HPDE6-E6E7 (cell line): Measurements from ENCODE around the gene KLK1.
"Not testable (repeated sequence)": the region's sequence is repeated elsewhere in the genome, so short reads cannot be mapped to it uniquely, and the experiment has no call there.

Experiments used
- DNase-seq: peaks from one replicate; pipeline ENCODE4 v3.0.0; 2011; ENCODE audit warnings: missing footprints; ENCODE audit errors: extremely low spot score

Gene KLK1

GRCh38 chr19:50815439-50815838 is 8.1 kb downstream of the KLK1 start:
- DNase-seq: no peak

DNA sequence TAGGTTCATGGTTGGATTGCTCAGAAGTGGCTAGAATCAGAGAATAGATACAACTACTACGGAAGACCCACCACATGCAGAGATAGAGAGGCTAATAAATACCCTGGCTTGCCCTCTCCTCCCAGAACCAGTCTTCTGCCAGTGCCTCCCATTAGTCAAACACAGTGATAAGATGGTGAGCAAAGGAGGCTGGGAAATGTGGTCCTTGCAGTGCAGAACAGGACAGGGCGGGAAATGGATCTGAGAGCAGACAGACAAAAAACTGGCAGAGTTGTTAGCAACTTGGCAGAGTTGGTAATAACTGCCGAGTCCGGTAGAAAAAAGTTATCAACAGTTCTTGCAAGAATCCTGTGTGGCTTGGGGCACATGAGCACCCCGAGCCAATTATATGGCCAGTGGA is 8.7 kb downstream of the KLK1 start:
- no peak for DNase-seq

DNA sequence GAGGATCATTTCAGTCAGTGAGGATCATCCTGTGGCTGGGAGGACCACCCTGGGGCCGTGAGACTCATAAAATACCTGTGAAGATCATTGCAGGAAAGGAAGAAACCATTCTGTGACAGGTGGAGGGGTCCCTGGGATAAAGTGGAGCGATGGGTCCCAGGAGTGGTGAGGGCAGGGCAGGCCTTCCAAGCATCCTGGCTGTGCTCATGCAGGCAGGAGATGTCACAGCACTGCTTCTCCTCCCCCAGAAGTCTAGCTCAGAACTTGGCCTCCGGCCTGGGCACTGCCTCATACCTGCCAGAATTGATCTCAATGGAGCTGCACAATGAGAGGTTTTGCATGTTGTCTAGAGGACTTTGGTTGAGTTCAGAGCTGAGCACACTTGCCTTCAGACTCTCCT is 11.1 kb downstream of the KLK1 start:
- DNase-seq: no peak

DNA sequence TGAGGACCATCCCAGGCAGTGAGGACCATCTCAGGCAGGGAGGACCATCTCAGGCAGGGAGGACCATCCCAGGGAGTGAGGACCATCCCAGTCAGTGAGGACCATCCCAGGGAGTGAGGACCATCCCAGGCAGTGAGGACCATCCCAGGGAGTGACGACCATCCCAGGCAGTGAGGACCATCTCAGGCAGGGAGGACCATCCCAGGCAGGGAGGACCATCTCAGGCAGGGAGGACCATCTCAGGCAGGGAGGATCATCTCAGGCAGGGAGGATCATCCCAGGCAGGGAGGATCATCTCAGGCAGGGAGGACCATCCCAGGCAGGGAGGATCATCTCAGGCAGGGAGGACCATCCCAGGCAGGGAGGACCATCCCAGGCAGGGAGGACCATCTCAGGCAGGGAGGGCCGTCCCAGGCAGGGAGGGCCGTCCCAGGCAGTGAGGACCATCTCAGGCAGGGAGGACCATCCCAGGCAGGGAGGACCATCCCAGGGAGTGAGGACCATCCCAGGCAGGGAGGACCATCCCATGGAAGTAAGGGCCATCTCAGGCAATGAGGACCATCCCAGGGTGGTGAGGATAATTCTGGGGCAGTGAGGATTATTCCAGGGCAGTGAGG is 11.9 kb downstream of the KLK1 start:
- not testable (repeated sequence) for DNase-seq

GRCh38 chr19:50808856-50809255 is 14.7 kb downstream of the KLK1 start:
- DNase-seq: no peak

DNA sequence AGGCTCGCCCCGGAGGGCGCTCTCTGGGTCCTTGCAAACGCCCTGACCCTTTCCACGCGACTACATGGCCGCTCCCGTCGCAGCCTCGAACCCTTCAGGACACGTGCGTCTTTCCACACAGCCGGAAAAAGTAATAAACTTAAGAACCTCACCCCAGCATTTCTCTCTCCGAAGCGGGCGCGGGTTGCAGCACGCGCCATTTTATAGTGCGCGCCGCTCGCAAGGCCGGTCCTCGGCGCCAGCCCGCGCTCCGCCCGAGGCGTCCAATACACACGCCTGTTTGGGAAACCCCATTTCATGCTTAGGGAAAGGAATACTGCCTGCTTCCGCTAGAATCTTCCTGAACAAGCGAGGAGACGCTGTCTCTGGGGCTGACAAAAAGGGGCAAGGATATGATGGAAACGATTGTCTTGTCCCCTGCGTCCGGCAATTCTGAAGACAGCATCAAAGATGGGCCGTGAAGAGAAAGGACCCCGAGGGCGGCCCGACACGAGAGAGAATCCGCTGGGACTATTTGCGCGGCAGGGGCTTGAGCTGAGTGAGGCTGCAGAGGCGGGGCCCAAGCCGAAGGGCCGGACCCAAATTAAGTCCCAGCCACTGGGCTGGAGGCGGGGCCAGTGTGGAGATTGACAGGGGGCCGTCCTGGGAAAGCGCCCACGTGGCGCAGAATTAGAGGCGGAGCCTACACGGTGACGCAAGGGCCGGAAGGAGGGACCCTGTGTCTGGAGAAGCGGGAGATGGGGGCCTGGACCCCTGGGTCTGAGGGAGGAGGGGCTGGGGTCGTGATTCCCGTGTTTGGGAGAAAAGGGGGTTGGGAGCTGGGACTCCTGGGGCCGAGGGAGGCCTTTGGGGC is 18.9 kb downstream of the KLK1 start:
- DNase-seq: peak; percentile 95

DNA sequence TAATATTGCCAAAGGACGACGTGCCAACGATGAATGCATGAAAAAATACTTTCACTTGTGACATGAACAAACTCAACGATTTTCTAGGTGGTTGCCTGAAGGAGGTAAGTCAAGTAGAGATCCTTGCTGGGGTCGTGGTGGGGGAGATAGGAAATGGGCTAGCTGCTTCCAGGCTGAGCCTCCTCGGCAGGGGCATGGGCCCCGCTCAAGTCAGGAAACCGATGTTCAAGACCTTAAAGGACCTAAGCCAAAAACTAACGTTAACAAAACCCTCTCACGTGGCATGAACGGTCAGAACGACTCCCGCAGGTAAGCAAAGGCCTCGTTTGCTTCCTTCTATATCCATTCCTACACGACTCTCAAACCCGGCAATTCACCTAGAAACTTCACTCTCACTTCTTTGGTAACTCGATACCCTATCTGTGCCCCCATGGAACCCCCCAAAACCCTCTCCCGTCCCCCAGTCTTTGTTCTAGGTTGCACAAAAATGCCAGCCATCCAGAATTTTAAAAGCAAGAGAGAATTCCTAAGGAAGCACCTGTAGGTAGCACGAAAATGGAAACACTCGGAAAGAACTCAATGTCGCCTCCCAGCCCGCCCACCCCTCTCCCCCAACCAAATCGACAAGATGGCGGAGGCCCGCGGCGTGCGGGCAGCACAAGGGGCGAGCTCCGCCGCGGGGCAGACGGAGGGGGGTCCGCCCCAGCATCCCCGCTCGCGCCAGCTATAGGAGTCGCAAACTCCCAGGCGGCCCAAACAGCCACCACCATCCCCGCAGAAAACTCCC is 19.8 kb downstream of the KLK1 start:
- no peak for DNase-seq

GRCh38 chr19:50801107-50801506 is 22.5 kb downstream of the KLK1 start:
- DNase-seq: no peak

DNA sequence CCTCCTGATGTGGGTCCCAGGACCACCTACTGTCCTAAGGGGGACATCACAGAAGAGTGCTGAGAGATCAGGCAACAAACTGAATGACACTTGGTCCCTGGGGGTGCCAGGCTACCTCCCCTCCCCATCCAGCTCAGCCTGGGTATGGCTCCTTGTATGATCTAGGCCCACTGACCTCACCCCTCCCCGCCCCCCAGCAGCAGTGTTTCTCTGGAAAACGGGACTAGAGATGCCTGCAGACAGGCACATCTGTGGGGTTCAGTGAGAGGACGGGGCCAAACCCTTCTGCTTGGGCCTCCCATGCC is 24.1 kb downstream of the KLK1 start:
- DNase-seq: no peak

- DNase-seq: no peak
Measured at GRCh38 chr19:50798659-50799546, 24.7 kb downstream of the KLK1 start.

DNA sequence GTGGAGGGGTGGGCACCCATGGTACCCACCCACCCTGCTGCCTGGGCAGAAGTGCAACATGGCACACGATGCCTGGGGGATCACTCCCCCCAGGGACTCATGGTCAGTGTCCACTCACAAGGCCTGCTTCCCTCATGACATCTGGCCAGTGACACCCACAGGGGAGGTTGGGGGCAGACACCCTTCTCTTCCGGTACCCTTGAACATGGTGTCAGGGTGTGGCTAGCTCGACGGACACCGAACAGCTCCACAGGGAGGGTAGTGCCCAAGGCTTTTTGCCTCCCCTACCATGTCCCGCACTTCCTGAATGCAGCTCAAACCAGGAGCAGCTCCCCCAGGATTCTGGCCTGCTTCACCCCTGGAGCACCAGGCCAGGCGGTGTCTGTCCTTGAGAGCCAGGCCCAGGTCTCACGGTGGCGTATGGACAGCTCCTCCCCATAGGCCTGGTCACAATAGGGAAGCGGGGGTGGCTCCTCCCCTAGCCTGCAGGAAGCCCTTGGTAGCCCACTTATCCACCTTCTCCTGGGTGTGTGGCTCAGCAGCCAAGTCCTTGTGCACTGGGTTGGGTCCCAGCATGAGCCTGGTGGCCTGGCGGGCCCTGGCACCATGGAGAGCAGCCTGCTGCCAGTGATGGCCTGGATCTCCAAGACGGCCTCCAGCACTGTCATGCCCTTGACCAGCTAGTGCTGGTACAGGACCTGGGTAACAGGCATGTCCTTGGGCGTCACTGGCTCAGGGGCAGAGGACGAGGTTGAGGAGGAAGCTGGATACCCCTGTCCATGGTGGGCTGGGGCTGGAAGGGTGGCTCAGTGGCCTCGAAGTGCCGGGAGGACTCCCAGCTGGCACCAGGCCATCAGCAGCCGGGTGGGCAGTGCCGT is 25.6 kb downstream of the KLK1 start:
- no peak for DNase-seq

DNA sequence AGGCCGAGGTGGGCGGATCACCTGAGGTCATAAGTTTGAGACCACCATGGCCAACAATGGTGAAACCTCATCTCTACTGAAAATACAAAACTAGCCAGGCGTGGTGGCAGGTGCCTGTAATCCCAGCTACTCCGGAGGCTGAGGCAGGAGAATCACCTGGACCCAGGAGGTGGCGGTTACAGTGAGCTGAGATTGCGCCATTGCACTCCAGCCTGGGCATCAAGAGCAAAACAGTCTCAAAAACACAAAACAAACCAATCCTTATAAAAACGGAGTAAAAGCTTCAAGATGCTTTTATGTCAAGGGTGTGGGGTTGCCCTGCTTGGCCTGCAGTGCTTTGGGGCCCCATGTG is 26.2 kb downstream of the KLK1 start:
- DNase-seq: no peak

DNA sequence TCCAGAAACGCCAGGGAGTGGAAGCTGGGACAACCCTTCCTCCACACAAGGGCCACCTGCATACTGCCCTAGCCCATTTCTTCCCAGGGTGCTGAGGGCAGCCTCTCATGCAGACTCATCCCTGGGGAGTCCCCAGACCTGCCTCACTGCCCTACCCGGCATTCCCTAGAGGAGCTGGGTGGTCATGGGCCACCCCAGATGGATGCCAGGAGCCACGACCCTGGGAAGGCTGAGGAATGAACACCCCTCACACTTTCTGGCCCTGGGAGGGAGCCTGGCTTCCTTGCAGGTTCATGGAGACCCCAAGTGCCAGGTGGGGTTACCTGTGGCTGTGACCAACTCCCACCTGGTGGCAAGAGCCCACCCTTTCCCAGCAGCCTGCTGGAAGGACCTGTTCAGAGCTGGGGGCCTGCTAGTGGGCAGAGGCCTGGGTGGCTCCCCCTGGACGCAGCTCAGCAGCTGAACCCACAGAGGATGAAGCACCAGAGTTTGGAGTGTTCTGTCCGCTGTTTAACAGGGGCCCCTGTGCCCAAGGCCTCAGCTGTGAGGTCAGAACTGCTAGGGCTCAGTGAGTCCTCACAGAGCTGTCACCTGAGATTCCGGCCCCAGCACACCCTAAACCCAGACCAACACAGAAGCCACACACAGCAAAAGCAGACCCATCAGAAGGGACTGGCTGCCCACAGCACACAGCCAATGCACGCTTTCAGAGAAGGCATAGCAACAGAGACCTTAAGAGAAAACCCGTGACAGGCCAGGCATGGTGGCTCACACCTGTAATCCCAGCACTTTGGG is 26.8 kb downstream of the KLK1 start:
- DNase-seq: no peak

- DNase-seq: no peak
Measured at GRCh38 chr19:50796128-50796633, 27.4 kb downstream of the KLK1 start.

GRCh38 chr19:50795664-50796073 is 27.9 kb downstream of the KLK1 start:
- DNase-seq: no peak

DNA sequence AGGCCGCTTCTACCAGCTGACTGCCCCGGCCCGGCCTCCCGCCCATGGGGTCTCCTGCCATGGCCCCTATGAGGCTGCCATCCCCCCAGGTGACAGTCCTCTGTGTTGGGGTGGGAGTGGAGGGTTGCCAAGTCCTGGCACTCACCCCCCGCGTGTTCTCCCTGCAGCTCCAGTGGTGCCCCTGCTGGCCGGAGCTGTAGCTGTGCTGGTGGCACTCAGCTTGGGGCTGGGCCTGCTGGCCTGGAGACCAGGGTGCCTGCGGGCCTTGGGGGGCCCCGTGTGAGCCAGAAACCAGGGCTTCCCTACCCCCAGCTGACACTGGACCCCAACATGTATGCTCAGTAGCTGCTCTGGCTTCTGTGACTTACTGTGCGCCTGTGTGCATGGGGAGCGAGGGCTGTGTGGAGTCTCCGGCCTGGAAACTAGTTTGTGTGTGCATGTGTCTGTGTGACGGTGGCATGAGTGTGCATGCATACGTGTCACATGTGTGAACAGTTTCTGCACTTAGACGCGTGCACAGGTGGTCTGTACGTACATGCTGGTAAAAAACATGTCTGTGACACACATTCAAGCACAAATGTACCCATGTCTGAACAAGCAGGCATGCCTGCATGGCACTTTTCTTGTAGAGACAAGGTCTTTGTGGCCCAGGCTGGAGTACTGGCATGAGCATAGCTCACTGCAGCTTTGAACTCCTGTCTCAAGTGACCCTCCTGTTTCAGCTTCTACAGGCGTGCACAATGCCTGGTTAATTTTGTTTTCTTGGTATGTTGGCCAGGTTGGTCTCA is 28.5 kb downstream of the KLK1 start:
- no peak for DNase-seq

DNA sequence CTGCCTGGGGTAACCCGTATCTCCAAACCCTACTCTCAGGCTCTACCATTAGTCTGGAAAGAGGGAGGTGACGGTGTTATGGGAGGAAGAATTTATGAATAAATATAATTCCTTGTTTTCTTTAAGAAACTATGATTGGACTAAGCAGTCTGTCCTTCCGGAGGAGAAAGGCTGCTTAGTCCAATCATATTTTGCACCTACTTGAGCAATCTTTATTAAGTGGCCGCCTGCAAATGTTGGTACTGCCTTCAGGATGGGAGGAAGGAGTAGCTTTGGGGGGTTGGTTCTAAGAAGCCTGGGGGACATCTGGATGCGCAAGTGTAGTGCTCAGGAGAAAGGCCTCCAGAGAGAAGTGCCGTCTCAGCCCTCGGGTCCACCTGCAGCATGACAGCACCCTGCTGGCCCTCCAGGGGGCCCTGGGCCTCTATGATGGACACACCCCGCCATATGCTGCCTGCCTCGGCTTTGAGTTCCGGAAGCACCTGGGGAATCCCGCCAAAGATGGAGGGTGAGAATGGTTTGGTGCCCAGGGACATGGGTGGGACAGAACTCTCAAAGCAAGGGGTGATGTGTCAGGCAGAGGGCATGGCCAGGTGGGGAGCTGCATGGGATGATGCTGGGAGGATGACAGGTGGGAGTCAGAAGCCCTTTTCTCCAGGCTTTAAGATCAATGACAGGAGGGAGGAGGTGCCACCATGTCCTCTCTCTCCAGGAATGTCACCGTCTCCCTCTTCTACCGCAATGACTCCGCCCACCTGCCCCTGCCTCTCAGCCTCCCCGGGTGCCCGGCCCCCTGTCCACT is 29.3 kb downstream of the KLK1 start:
- no peak for DNase-seq

DNA sequence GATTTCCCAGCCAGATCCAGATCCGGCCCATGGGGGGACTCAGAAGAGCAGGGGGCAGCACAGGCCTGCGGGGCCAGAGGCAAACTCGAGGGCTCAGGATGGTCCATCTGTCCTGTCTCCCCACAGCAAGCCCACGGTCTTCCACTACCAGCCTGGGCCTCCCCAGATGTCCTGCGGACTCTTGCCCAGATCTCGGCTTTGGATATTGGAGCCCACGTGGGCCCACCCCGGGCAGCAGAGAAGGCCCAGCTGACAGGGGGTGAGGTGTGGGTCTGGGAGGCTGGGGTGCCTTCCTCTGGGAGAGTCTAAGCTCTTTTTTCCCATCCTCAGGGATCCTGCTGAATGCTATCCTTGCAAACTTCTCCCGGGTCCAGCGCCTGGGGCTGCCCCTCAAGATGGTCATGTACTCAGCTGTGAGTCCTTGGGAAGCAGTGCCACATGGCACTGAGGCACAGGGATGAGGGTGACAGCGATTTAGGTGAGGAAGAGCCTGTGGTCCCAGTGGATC is 30.0 kb downstream of the KLK1 start:
- no peak for DNase-seq
